ENCODE data around the gene WNT7A. TPM values are rescaled to one million over a fixed set of nuclear protein-coding genes. Genes with fewer than 3 reads are reported as not detected.

The WNT7A gene
- total RNA-seq, 1 experiment from 2014 or later, result not detected

DNA sequence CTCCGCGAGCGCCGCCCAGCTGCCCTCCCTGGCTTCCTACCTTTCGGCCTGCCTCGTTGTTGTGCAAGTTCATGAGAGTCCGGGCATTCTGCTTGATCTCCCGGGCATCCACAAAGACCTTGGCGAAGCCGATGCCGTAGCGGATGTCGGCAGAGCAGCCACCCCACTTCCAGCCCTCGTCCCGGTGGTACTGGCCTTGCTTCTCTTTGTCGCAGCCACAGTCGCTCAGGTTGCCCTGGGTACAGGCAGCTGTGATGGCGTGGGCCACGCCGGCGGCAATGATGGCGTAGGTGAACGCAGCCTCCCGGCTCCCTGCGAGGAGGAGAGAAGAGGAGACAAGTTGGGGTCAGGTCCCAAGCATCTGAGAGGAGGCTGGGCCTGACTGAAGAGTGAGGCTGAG, 25.4 kb downstream of the WNT7A start:
- peaks cover 12 to 18% of the 10 kb centered on the region in 2 experiments for H3K4me1 Mint-ChIP-seq
- Histone ChIP-seq H4K91ac (ENCODE audit: insufficient read length, low read depth, low read length) (no peak overlapping the region), H2AFZ (ENCODE audit: low read length) (no peak overlapping the region), H3K79me2 (ENCODE audit: insufficient read depth, low read length) (no peaks in the 10 kb centered on the region), H3K9me3 (ENCODE audit: control insufficient read depth, low read depth, low read length) (no peaks in the 10 kb centered on the region), H2AK5ac (ENCODE audit: insufficient read length, low read length) (no peak overlapping the region), H2BK12ac (ENCODE audit: insufficient read length, low read depth, low read length) (no peak overlapping the region), H2BK5ac (ENCODE audit: insufficient read length, low read length) (no peak overlapping the region), H3K79me1 (ENCODE audit: insufficient read depth, low read depth, low read length, poor library complexity, severe bottlenecking) (no peaks in the 10 kb centered on the region), H3K27me3 (ENCODE audit: insufficient read depth, low read length) (no peaks in the 10 kb centered on the region; the same call in 1 of the 2 replicates), H4K8ac (replicated peaks; ENCODE audit: insufficient read length, low read depth, low read length) (no peak overlapping the region), H3K4ac (ENCODE audit: low read depth, low read length) (no peak overlapping the region), H4K20me1 (ENCODE audit: control insufficient read depth, insufficient read depth, insufficient read length) (no peaks in the 10 kb centered on the region), H3K4me1 (ENCODE audit: insufficient read depth, low read length) (no peaks in the 10 kb centered on the region), H3K9ac (ENCODE audit: extremely low read depth, insufficient read length, low read length) (no peak overlapping the region), H2BK15ac (ENCODE audit: low read depth, low read length) (no peak overlapping the region), H3K18ac (ENCODE audit: insufficient read length, low read depth, low read length) (no peak overlapping the region), H3K27ac (ENCODE audit: insufficient read length, low read depth, low read length) (no peak overlapping the region), H3K23ac (ENCODE audit: insufficient read length, low read depth, low read length) (no peak overlapping the region), H3T11ph (ENCODE audit: low read length) (no peak overlapping the region), H2BK20ac (ENCODE audit: low read depth, low read length, poor library complexity, severe bottlenecking) (no peak overlapping the region), H3K56ac (ENCODE audit: insufficient read length, low read depth, low read length) (no peak overlapping the region), H4K5ac (ENCODE audit: insufficient read length, low read depth, low read length) (no peak overlapping the region), H3K23me2 (ENCODE audit: insufficient read length, low read depth, low read length, poor library complexity, severe bottlenecking) (no peaks in the 10 kb centered on the region), H2BK120ac (ENCODE audit: low read depth, low read length, poor library complexity, severe bottlenecking) (no peak overlapping the region), H3K14ac (ENCODE audit: insufficient read depth, low read length) (no peak overlapping the region; the same call in 1 of the 2 replicates), H3K4me2 (ENCODE audit: insufficient read depth, insufficient read length, low read length) (no peak overlapping the region)
- H3K27ac Mint-ChIP-seq, result no peak overlapping the region
- no peaks in the 10 kb centered on the region; a peak in 1 of 5 replicates for H3K9me3 Mint-ChIP-seq
- no peak overlapping the region for H3K4me3 Mint-ChIP-seq
- no peaks in the 10 kb centered on the region for H3K36me3 Mint-ChIP-seq (ENCODE audit: insufficient read depth in 1 of 3, low read depth in 3 of 3)
- TF ChIP-seq, protein P1, sequence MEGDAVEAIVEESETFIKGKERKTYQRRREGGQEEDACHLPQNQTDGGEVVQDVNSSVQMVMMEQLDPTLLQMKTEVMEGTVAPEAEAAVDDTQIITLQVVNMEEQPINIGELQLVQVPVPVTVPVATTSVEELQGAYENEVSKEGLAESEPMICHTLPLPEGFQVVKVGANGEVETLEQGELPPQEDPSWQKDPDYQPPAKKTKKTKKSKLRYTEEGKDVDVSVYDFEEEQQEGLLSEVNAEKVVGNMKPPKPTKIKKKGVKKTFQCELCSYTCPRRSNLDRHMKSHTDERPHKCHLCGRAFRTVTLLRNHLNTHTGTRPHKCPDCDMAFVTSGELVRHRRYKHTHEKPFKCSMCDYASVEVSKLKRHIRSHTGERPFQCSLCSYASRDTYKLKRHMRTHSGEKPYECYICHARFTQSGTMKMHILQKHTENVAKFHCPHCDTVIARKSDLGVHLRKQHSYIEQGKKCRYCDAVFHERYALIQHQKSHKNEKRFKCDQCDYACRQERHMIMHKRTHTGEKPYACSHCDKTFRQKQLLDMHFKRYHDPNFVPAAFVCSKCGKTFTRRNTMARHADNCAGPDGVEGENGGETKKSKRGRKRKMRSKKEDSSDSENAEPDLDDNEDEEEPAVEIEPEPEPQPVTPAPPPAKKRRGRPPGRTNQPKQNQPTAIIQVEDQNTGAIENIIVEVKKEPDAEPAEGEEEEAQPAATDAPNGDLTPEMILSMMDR (conservative IDR thresholded peaks at IDR 0.05), result no peak
- H3K27me3 Mint-ChIP-seq (ENCODE audit: low read depth), result peaks cover 31% of the 10 kb centered on the region
- WGBS (ENCODE audit: extremely low coverage, insufficient read length, low lambda C conversion rate), result no CpG with 5 or more reads among the region's 25 CpGs
- no peak for DNase-seq

All from H9 (cell line).